ENCODE measurements around the gene ACSL6.

DNA sequence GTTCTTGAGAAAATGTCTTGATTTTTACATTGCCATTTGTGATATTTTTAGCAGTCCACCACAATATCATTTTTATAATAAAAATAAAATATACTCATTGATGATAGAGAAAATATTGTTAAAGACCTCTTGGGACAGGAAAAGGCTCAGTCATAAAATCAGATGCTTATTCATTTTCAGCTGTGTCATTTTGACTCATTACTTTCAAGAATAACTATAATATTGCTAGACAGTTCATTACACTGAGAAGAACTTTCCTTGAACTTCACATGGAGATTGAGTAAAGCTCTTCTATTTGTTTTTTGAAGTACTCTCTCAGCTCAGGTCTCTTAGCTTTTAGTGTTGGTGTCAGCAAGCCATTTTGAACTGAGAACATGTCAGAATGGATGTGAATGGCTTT, 57.5 kb downstream of the ACSL6 start:
- TF ChIP-seq, protein P1, sequence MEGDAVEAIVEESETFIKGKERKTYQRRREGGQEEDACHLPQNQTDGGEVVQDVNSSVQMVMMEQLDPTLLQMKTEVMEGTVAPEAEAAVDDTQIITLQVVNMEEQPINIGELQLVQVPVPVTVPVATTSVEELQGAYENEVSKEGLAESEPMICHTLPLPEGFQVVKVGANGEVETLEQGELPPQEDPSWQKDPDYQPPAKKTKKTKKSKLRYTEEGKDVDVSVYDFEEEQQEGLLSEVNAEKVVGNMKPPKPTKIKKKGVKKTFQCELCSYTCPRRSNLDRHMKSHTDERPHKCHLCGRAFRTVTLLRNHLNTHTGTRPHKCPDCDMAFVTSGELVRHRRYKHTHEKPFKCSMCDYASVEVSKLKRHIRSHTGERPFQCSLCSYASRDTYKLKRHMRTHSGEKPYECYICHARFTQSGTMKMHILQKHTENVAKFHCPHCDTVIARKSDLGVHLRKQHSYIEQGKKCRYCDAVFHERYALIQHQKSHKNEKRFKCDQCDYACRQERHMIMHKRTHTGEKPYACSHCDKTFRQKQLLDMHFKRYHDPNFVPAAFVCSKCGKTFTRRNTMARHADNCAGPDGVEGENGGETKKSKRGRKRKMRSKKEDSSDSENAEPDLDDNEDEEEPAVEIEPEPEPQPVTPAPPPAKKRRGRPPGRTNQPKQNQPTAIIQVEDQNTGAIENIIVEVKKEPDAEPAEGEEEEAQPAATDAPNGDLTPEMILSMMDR (IDR thresholded peaks at IDR 0.05) = no peak
- no peak for TF ChIP-seq ZFX (IDR thresholded peaks at IDR 0.05; ENCODE audit: borderline replicate concordance)
